NCI-H69 (cell line): ENCODE measurements around the gene UVRAG.
"Not testable (repeated sequence)": the region's sequence is repeated elsewhere in the genome, so short reads cannot be mapped to it uniquely, and the experiment has no call there.

Source experiments
- DNase-seq: peaks from one replicate; lab custom pipeline; 2025; lab: John Stamatoyannopoulos, UW

UVRAG gene

GRCh38 chr11:75878933-75879332, 63.9 kb downstream of the UVRAG start:
- DNase-seq = no peak

- peak; percentile 28 for DNase-seq
Measured at GRCh38 chr11:75879737-75880136, 64.7 kb downstream of the UVRAG start.

- not testable (repeated sequence) for DNase-seq
Measured at GRCh38 chr11:75880343-75880742, 65.3 kb downstream of the UVRAG start.

- DNase-seq = no peak
Measured at GRCh38 chr11:75884321-75884720, 69.3 kb downstream of the UVRAG start.

- no peak for DNase-seq
Measured at GRCh38 chr11:75888416-75888815, 73.4 kb downstream of the UVRAG start.

GRCh38 chr11:75891947-75892739, 77.1 kb downstream of the UVRAG start:
- DNase-seq = no peak

GRCh38 chr11:75893251-75893650, 78.2 kb downstream of the UVRAG start:
- DNase-seq = no peak

GRCh38 chr11:75894036-75894585, 79.1 kb downstream of the UVRAG start:
- DNase-seq = no peak

GRCh38 chr11:75896843-75897419, 81.9 kb downstream of the UVRAG start:
- peak; percentile 73 for DNase-seq

GRCh38 chr11:75898871-75899270, 83.9 kb downstream of the UVRAG start:
- no peak for DNase-seq

GRCh38 chr11:75899806-75900205, 84.8 kb downstream of the UVRAG start:
- DNase-seq = no peak

GRCh38 chr11:75900848-75901247, 85.8 kb downstream of the UVRAG start:
- DNase-seq = no peak

- no peak for DNase-seq
Measured at GRCh38 chr11:75902631-75903030, 87.6 kb downstream of the UVRAG start.

- DNase-seq = peak; percentile 63
Measured at GRCh38 chr11:75903276-75903675, 88.3 kb downstream of the UVRAG start.

- DNase-seq = no peak
Measured at GRCh38 chr11:75905434-75905833, 90.4 kb downstream of the UVRAG start.

GRCh38 chr11:75907906-75908527, 93.0 kb downstream of the UVRAG start:
- DNase-seq = no peak

GRCh38 chr11:75910426-75911145, 95.6 kb downstream of the UVRAG start:
- DNase-seq = no peak

GRCh38 chr11:75911459-75911858, 96.4 kb downstream of the UVRAG start:
- DNase-seq = no peak

- DNase-seq = no peak
Measured at GRCh38 chr11:75913984-75914383, 99.0 kb downstream of the UVRAG start.

GRCh38 chr11:75916882-75917281, 101.9 kb downstream of the UVRAG start:
- no peak for DNase-seq

- no peak for DNase-seq
Measured at GRCh38 chr11:75918331-75918730, 103.3 kb downstream of the UVRAG start.

GRCh38 chr11:75919525-75919924, 104.5 kb downstream of the UVRAG start:
- peak; percentile 37 for DNase-seq
